ENCODE data around the gene SLC22A25.

Gene SLC22A25

DNA sequence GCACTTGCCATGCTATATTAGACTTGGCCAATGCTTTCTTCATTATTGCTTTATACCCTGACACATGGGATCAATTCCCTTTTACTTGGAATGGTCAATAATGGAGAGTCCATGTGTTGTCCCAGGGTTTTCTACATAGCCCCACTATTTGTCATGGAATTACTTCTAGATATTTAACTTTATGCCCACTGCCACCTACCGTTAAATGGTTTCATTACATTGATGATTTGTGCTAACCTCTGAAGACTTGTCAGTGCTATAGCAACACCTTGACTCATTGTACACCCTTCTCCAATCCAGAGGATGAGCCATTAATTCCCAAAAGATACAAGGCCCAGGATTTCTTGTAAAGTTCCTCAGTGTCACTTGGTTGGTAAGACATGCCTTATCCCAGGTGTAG, 31.4 kb upstream of the SLC22A25 start:
- TF ChIP-seq, protein P1, sequence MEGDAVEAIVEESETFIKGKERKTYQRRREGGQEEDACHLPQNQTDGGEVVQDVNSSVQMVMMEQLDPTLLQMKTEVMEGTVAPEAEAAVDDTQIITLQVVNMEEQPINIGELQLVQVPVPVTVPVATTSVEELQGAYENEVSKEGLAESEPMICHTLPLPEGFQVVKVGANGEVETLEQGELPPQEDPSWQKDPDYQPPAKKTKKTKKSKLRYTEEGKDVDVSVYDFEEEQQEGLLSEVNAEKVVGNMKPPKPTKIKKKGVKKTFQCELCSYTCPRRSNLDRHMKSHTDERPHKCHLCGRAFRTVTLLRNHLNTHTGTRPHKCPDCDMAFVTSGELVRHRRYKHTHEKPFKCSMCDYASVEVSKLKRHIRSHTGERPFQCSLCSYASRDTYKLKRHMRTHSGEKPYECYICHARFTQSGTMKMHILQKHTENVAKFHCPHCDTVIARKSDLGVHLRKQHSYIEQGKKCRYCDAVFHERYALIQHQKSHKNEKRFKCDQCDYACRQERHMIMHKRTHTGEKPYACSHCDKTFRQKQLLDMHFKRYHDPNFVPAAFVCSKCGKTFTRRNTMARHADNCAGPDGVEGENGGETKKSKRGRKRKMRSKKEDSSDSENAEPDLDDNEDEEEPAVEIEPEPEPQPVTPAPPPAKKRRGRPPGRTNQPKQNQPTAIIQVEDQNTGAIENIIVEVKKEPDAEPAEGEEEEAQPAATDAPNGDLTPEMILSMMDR (IDR thresholded peaks at IDR 0.05; ENCODE audit: insufficient read depth, low read length, poor library complexity, severe bottlenecking): no peak
- Histone ChIP-seq H3K27me3 (replicated peaks; ENCODE audit: control insufficient read depth, insufficient read depth, low read length) (no peaks in the 10 kb centered on the region), H3K36me3 (ENCODE audit: control insufficient read depth, insufficient read depth, low read length) (no peaks in the 10 kb centered on the region), H3K4me3 (replicated peaks; ENCODE audit: low read depth, low read length) (no peak overlapping the region)
- no peak for DNase-seq (ENCODE audit: extremely low read depth, insufficient read length)

DNA sequence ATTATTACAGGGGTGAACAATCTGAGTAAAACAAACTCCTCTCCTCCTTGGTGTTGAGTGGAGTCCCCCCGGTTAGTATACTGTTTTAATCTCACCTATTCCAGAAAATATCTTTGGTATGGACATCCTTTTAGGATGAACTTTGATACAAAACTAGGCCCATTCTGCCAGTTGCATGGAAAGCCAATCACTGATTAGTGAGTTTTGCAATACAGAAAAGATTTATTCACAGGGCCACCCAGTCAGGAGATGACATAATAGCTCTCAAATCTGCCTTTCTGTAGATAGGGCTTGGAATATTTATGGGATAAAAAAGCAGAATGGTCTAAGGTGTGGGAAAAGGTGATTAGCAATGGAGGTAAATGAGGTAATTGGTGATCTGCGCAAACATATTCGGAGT, 30.3 kb upstream of the SLC22A25 start:
- TF ChIP-seq, protein P1 (IDR thresholded peaks at IDR 0.05; ENCODE audit: insufficient read depth, low read length, poor library complexity, severe bottlenecking): no peak
- H3K27me3 ChIP-seq (replicated peaks; ENCODE audit: control insufficient read depth, insufficient read depth, low read length): no peaks in the 10 kb centered on the region

DNA sequence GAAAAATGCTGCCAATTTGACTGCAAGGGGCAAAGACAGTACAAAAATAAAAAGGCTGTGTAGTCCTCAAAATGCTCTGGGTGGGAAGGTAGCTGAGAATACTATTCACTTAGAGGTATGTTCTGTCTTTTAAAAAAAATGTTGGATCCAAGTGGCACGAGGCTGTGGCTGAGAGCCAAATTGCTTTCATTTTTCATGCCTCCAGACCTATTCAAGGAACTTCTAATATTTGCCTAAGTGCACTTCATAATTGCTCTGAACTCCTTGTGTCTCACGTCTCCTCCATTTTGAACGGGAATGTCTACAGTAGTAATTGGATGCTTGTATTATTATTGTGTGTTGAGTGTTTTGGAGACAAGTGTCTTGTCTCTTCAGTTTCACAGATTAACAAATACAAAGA, 19.1 kb upstream of the SLC22A25 start:
- Histone ChIP-seq H3K27me3 (replicated peaks; ENCODE audit: control insufficient read depth, insufficient read depth, low read length) (no peaks in the 10 kb centered on the region; the same call in 1 of the 2 replicates), H3K36me3 (ENCODE audit: control insufficient read depth, insufficient read depth, low read length) (no peaks in the 10 kb centered on the region), H3K4me3 (replicated peaks; ENCODE audit: low read depth, low read length) (no peak overlapping the region)
- no peak for DNase-seq (ENCODE audit: extremely low read depth, insufficient read length)
- TF ChIP-seq, protein P1 (IDR thresholded peaks at IDR 0.05; ENCODE audit: insufficient read depth, low read length, poor library complexity, severe bottlenecking): no peak

More for the DNA sequence above, 30.3 kb upstream of the SLC22A25 start:
- no peak for DNase-seq (ENCODE audit: extremely low read depth, insufficient read length)
- no peaks in the 10 kb centered on the region for H3K36me3 ChIP-seq (ENCODE audit: control insufficient read depth, insufficient read depth, low read length)
- H3K4me3 ChIP-seq (replicated peaks; ENCODE audit: low read depth, low read length): no peak overlapping the region

DNA sequence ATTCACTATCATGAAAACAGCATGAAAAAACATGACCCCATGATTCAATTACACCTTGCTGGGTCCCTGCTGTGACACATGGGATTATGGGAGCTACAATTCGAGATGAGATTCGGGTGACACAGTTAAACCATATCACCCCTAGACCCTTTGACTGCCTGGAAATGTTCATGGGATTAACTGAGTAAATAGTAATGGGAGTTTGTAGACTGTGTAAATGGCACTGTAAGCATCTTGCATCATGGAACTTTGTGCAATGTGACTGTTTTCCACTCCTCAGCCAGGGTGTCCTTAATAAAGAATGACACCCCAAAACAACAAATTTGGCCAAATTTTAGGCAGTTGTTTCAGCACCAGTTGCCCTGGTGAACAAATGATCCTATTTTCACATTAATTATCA, 7.9 kb upstream of the SLC22A25 start:
- H3K4me3 ChIP-seq (replicated peaks; ENCODE audit: low read depth, low read length): no peak overlapping the region
- no peak for DNase-seq (ENCODE audit: extremely low read depth, insufficient read length)
- TF ChIP-seq, protein P1 (IDR thresholded peaks at IDR 0.05; ENCODE audit: insufficient read depth, low read length, poor library complexity, severe bottlenecking): no peak

DNA sequence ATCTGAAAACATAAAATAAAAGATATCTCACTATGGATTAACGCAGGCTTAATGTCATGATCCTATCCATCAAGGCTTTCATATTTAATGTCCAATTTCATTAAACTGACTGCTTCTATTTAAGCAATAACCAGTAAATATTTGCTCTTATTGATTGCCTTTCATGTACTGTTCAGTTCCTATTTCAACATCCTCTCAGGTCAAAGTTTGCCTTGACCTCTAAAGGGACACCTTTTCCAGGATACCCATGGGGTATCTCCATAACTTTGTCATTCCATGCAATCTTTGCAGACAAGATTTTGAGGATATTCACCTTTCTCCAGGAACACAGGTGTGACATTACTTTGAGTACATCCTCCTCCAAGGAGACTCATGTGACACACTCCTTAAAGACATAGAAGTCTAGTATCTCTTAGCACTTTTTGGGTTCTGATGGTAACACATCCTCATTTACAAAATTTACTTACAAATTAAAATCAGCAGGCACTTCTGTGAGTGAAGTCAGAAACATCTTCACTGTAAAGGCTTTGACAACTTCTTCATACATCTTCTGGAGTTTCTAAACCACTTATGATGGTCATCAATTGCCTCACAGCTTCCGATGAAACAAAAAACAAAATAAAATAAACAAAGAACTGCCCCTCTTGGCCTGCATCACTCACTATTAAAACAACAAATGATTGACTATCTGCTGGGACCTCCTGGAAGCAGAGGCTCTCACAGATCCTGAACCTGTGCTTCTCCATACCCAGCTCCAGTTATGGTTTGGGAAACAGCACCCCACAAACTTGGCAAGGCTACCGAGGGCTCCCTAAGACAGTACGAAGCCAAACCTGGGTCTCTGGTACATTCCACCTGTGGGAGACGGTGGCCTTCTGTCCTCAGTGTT, 7.0 kb upstream of the SLC22A25 start:
- no peak for DNase-seq (ENCODE audit: extremely low read depth, insufficient read length)
- 0 out of 2 replicates have a peak, but pooled peaks cover 2% of the 10 kb centered on the region for H3K27me3 ChIP-seq (replicated peaks; ENCODE audit: control insufficient read depth, insufficient read depth, low read length)
- no peak overlapping the region for H3K4me3 ChIP-seq (replicated peaks; ENCODE audit: low read depth, low read length)
- H3K36me3 ChIP-seq (ENCODE audit: control insufficient read depth, insufficient read depth, low read length): no peaks in the 10 kb centered on the region
- TF ChIP-seq, protein P1 (IDR thresholded peaks at IDR 0.05; ENCODE audit: insufficient read depth, low read length, poor library complexity, severe bottlenecking): no peak

More for the DNA sequence above, 7.9 kb upstream of the SLC22A25 start:
- H3K27me3 ChIP-seq (replicated peaks; ENCODE audit: control insufficient read depth, insufficient read depth, low read length): 0 out of 2 replicates have a peak, but pooled peaks cover 2% of the 10 kb centered on the region
- no peaks in the 10 kb centered on the region for H3K36me3 ChIP-seq (ENCODE audit: control insufficient read depth, insufficient read depth, low read length)
